ENCODE measurements around the gene YIF1B. TPM values are rescaled to one million over a fixed set of nuclear protein-coding genes. Genes with fewer than 3 reads are reported as not detected.

Gene YIF1B
- total RNA-seq, 1 experiment from 2014 or later: 143 TPM

- intact Hi-C loops (cut with micrococcal nuclease; ENCODE audit: unreplicated experiment): no loop called here
- Histone ChIP-seq H3K9me3 (ENCODE audit: control insufficient read depth, insufficient read depth, low read depth, low read length) (no peaks in the 10 kb centered on the region), H3K4me1 (ENCODE audit: control insufficient read depth, insufficient read depth, low read length) (0 out of 2 replicates have a peak, but pooled peaks cover 3% of the 10 kb centered on the region), H3K36me3 (ENCODE audit: control insufficient read depth, insufficient read depth, low read length) (no peaks in the 10 kb centered on the region), H3K27ac (ENCODE audit: low read length) (no peak overlapping the region), H3K27me3 (ENCODE audit: control insufficient read depth, insufficient read depth, low read length) (peaks cover 10% of the 10 kb centered on the region), H3K4me3 (ENCODE audit: low read depth in 2 of 2, low read length in 2 of 2) (no peak overlapping the region)
- BruUV-seq (replicated peaks): no TSS peak
- DNase-seq (ENCODE audit: low read depth, low spot score): no peak
- no peak for TF ChIP-seq POLR2AphosphoS5 (IDR thresholded peaks at IDR 0.05; ENCODE audit: low read depth, low read length)
- TF ChIP-seq TCF7L2 (IDR thresholded peaks at IDR 0.05; ENCODE audit: low read depth, low read length): peak; percentile 51; the same call in 1 of the 2 replicates
- TF ChIP-seq SIN3A (IDR thresholded peaks at IDR 0.05; ENCODE audit: borderline replicate concordance, insufficient read depth, low read depth, low read length): no peak
- TF ChIP-seq REST (IDR thresholded peaks at IDR 0.05; ENCODE audit: insufficient read depth in 1 of 2, low read depth in 2 of 2, low read length in 1 of 2): no peak
- ChIA-PET CTCF (no interaction called here), POLR2A (interaction anchor here (0.9 kb wide), 1 partner anchor 17 kb away, joined by 3 read pairs; no protein-coding TSS in a partner anchor)
- no peak for ATAC-seq
- in situ Hi-C loops (cut with HindIII; ENCODE audit: low pct_unique_long_range_greater_than_20kb, low sequenced_read_pairs): no loop called here
These were observed 43.7 kb upstream of the YIF1B start for GRCh38 chr19:38359242-38360021.

- no TSS peak for BruUV-seq (replicated peaks)
- in situ Hi-C loops (cut with HindIII; ENCODE audit: low pct_unique_long_range_greater_than_20kb, low sequenced_read_pairs) (no loop called here), intact Hi-C loops (cut with micrococcal nuclease; ENCODE audit: unreplicated experiment) (no loop called here)
- Histone ChIP-seq H3K4me3 (ENCODE audit: low read depth in 2 of 2, low read length in 2 of 2) (no peak overlapping the region), H3K4me1 (ENCODE audit: control insufficient read depth, insufficient read depth, low read length) (0 out of 2 replicates have a peak, but pooled peaks cover 3% of the 10 kb centered on the region), H3K9me3 (ENCODE audit: control insufficient read depth, insufficient read depth, low read depth, low read length) (no peaks in the 10 kb centered on the region), H3K27ac (ENCODE audit: low read length) (no peak overlapping the region), H3K36me3 (ENCODE audit: control insufficient read depth, insufficient read depth, low read length) (no peaks in the 10 kb centered on the region), H3K27me3 (ENCODE audit: control insufficient read depth, insufficient read depth, low read length) (peaks cover 10% of the 10 kb centered on the region)
- ChIA-PET CTCF (no interaction called here), POLR2A (no interaction called here)
- TF ChIP-seq SIN3A (IDR thresholded peaks at IDR 0.05; ENCODE audit: borderline replicate concordance, insufficient read depth, low read depth, low read length) (no peak), TCF7L2 (IDR thresholded peaks at IDR 0.05; ENCODE audit: low read depth, low read length) (no peak), POLR2AphosphoS5 (IDR thresholded peaks at IDR 0.05; ENCODE audit: low read depth, low read length) (no peak), REST (IDR thresholded peaks at IDR 0.05; ENCODE audit: insufficient read depth in 1 of 2, low read depth in 2 of 2, low read length in 1 of 2) (no peak), CTCF (IDR thresholded peaks at IDR 0.05) (no peak)
- no peak for DNase-seq (ENCODE audit: low read depth, low spot score)
- no peak for ATAC-seq
These were observed 42.3 kb upstream of the YIF1B start for GRCh38 chr19:38358071-38358470.

All from Panc1 (cell line).